ENCODE data around the gene SYDE2. TPM values are rescaled to one million over a fixed set of nuclear protein-coding genes. Genes with fewer than 3 reads are reported as not detected.
A peak's percentile ranks its signal among the peaks of the same experiment; 100 is the strongest.

SYDE2 gene
- total and polyA plus RNA-seq, 9 of the 15 experiments (the other 6 are each of a cell fraction or from before 2014, with no cell fraction given) = 0.39 to 8.7 (median 4.5) TPM

DNA sequence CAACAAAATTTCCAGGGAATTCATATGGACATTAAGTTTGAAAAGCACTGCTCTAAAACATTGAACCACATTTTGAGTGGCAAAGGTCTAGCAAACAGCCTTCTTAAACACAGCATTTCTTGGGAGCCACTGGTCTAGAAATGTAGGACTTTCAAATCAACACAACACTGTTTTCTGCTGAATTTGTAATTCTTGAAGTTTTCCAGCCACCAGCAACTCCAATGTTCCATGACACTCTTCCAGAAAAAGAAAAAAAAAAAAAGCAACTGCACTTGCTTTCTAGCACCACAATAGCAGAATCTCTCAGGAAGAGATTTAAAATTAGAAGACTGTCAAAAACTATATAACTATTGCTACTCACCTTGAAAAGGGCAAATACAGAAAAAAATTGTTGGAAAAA lies 4.5 kb downstream of the SYDE2 start (continued):
- TF ChIP-seq, protein P1, sequence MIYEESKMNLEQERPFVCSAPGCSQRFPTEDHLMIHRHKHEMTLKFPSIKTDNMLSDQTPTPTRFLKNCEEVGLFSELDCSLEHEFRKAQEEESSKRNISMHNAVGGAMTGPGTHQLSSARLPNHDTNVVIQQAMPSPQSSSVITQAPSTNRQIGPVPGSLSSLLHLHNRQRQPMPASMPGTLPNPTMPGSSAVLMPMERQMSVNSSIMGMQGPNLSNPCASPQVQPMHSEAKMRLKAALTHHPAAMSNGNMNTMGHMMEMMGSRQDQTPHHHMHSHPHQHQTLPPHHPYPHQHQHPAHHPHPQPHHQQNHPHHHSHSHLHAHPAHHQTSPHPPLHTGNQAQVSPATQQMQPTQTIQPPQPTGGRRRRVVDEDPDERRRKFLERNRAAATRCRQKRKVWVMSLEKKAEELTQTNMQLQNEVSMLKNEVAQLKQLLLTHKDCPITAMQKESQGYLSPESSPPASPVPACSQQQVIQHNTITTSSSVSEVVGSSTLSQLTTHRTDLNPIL (CRISPR knock-in tag; IDR thresholded peaks at IDR 0.05) = no peak
- TF ChIP-seq, protein P2, sequence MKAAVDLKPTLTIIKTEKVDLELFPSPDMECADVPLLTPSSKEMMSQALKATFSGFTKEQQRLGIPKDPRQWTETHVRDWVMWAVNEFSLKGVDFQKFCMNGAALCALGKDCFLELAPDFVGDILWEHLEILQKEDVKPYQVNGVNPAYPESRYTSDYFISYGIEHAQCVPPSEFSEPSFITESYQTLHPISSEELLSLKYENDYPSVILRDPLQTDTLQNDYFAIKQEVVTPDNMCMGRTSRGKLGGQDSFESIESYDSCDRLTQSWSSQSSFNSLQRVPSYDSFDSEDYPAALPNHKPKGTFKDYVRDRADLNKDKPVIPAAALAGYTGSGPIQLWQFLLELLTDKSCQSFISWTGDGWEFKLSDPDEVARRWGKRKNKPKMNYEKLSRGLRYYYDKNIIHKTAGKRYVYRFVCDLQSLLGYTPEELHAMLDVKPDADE (conservative IDR thresholded peaks at IDR 0.05; ENCODE audit: control insufficient read depth, low read depth, low read length) = no peak
- TF ChIP-seq, protein P3, sequence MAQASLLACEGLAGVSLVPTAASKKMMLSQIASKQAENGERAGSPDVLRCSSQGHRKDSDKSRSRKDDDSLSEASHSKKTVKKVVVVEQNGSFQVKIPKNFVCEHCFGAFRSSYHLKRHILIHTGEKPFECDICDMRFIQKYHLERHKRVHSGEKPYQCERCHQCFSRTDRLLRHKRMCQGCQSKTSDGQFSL (CRISPR knock-in tag; IDR thresholded peaks at IDR 0.05) = no peak
- TF ChIP-seq, protein P3 (tag; IDR thresholded peaks at IDR 0.05) = no peak
- TF ChIP-seq CBX1 (IDR thresholded peaks at IDR 0.05; ENCODE audit: low read depth) (no peak), MAFG (tag; conservative IDR thresholded peaks at IDR 0.05) (0 out of 2 replicates have a peak, but pooled peaks have one; percentile 6)

DNA sequence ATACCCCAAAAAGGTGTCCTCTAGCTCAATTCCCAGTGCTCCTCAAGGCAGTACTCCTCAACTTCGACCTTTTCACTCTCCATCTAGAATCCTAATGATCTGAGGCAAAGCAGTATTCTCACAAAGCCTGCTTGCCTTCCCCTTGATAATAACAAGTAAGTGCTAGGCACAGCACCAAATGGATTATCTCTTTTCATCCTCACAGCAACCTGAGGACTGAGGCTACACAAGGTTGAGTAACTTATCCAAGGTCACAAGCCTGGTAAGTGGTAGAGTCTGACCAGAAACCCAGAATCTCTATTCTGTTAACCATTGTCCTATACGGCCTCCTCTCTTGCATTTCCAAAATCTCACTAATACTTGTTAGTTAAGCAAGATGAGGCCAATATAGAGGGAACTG lies 5.1 kb downstream of the SYDE2 start:
- POLR2A ChIA-PET = no interaction called here
- H3K79me2 ChIP-seq (ENCODE audit: control insufficient read depth, insufficient read depth, low read length) = peaks cover 72% of the 10 kb centered on the region

More for the DNA sequence above, 5.1 kb downstream of the SYDE2 start:
- in situ Hi-C loops (cut with MboI) = loop anchor here (10.0 kb wide), 1 partner anchor 1541 kb away; no protein-coding TSS in a partner anchor
- DNase-seq (ENCODE audit: extremely low read depth in 1 of 4, low spot score in 3 of 4) = peak in 1 of 4 experiments; percentile 35
- Histone ChIP-seq H3K9ac (ENCODE audit: insufficient read depth in 1 of 2, low read depth in 2 of 2, low read length in 2 of 2) (no peak overlapping the region), H3K27me3 (ENCODE audit: control insufficient read depth in 2 of 2, insufficient read depth in 2 of 2, low read length in 2 of 2) (no peaks in the 10 kb centered on the region), H3K27ac (ENCODE audit: extremely low read depth, low read depth, low read length) (peak overlapping the region; percentile 8; the same call in 1 of the 3 replicates), H3K4me2 (ENCODE audit: insufficient read depth, low read length) (no peak overlapping the region), H2AFZ (ENCODE audit: low read depth, low read length) (no peak overlapping the region), H3K9me3 (replicated peaks; ENCODE audit: control insufficient read depth, insufficient read depth, low read depth, low read length) (no peaks in the 10 kb centered on the region), H3K4me1 (replicated peaks in 1 of 2; ENCODE audit: control insufficient read depth in 2 of 2, insufficient read depth in 2 of 2, low read length in 2 of 2) (peaks cover 7% of the 10 kb centered on the region in 2 experiments; a peak in 3 of 5 replicates), H3K36me3 (ENCODE audit: control insufficient read depth, insufficient read depth, low read length) (no peaks in the 10 kb centered on the region), H3K4me3 (no peak overlapping the region), H4K20me1 (replicated peaks; ENCODE audit: control insufficient read depth, insufficient read depth, low read length) (0 out of 2 replicates have a peak, but pooled peaks cover 4% of the 10 kb centered on the region), H3K9me1 (ENCODE audit: control insufficient read depth, insufficient read depth, low read length) (no peaks in the 10 kb centered on the region)
- TF ChIP-seq ESRRA (IDR thresholded peaks at IDR 0.05; ENCODE audit: borderline replicate concordance, low read depth) (peak; percentile 75; the same call in 1 of the 2 replicates), GATAD2A (IDR thresholded peaks at IDR 0.05) (no peak)
- TF ChIP-seq, protein P4, sequence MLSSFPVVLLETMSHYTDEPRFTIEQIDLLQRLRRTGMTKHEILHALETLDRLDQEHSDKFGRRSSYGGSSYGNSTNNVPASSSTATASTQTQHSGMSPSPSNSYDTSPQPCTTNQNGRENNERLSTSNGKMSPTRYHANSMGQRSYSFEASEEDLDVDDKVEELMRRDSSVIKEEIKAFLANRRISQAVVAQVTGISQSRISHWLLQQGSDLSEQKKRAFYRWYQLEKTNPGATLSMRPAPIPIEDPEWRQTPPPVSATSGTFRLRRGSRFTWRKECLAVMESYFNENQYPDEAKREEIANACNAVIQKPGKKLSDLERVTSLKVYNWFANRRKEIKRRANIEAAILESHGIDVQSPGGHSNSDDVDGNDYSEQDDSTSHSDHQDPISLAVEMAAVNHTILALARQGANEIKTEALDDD (IDR thresholded peaks at IDR 0.05) = peak; percentile 54
- CTCF ChIA-PET (ENCODE audit: low intra/inter-chr PET ratio) = no interaction called here
- no TSS peak for BruUV-seq (replicated peaks)
- intact Hi-C loops (cut with micrococcal nuclease) = no loop called here
- FAIRE-seq = peak; percentile 42
- 46% methylated on average over 2 of the region's 2 CpGs for WGBS (ENCODE audit: insufficient coverage, low coverage, missing lambda C conversion rate)
- ATAC-seq = peak; percentile 11
